DMS53 treated with DMSO at 0.1 percent for 48 hours (cell line): Measurements from ENCODE around the gene PDXP.
"Not testable (repeated sequence)": the region's sequence is repeated elsewhere in the genome, so short reads cannot be mapped to it uniquely, and the experiment has no call there.

ENCODE experiments used
- DNase-seq: peaks from one replicate; lab custom pipeline; 2025; ENCODE audit not compliant: unreplicated experiment; lab: John Stamatoyannopoulos, UW

The PDXP gene

GRCh38 chr22:37696260-37696656 is 37.7 kb downstream of the PDXP start:
- not testable (repeated sequence) for DNase-seq

GRCh38 chr22:37696657-37697537 is 38.4 kb downstream of the PDXP start, which contains the start of gene TRIOBP:
TRIOBP (plus strand) TSS chr22:37697048; CDS start chr22:37701366, 4,318 bp downstream.
- DNase-seq, result peak; percentile 48

DNA sequence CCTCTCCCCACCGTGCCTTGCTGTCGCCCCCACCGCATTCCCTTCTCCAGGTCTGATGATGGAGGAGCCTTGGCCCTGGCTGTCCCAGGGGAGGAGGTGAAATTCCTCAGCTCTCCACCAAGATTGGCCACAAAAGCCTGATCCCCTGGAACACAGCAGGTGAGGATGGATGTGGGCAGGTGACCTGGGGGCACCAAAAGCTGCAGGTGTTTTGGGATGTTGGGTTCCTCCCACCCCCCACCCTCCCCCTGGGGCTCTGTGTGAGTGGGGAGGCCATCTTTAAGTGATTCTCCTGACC is 39.0 kb downstream of the PDXP start:
- DNase-seq, result no peak

- DNase-seq, result no peak
Observed at GRCh38 chr22:37701141-37701786, 42.7 kb downstream of the PDXP start.

DNA sequence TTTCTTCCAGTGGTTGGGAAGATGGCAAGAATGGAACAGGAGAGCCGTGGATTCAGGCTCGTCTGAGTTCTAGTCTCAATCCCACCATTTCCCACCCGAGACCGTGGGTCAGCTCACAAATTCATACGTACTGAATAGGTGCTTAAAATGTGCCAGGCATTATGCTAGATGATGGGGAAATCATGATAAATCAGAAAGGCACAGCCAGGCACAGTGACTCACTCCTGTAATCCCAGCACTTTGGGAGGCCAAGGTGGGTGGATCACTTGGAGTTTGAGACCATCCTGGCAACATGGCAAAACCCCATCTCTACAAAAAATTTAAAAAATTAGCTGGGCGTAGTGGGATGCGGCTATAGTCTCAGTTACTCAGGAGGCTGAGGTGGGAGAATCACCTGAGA is 45.4 kb downstream of the PDXP start:
- DNase-seq, result no peak

DNA sequence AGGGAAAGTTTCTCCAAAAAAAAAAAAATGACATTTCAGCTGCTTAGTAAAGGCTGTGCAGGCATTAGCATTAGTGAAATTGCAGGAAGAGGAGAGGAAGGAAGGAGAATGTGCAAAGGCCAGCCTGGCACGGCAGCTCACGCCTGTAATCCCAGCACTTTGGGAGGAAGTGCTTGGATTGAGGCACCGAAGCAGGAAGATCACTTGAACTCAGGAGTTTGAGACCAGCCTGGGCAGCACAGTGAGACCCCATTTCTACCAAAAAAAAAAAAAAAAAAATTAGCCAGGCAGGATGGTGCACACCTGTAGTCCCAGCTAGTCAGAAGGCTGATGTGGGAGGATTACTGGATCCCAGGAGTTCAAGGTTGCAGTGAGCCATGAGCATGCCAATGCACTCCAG is 46.1 kb downstream of the PDXP start:
- no peak for DNase-seq

GRCh38 chr22:37705205-37705604 is 46.7 kb downstream of the PDXP start:
- no peak for DNase-seq

- no peak for DNase-seq
Observed at GRCh38 chr22:37708580-37709444, 50.3 kb downstream of the PDXP start.

DNA sequence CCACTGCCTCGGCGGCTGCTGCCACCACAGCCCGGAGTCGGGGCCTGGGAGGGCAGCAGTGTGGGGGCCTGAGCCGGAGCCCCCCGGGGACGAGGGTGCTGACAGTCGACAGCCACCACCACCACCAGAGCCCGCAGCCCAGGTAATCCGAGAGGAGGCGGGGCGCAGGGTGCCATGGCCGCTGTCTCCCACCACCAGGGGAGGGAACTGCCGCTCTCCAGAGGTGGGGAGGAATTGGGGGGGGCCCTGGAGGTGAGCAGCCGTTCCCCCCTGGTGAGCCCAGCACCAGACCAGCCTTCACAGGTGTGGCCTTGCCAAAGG is 50.9 kb downstream of the PDXP start:
- no peak for DNase-seq

GRCh38 chr22:37710675-37711074 is 52.2 kb downstream of the PDXP start:
- DNase-seq, result no peak

- no peak for DNase-seq
Observed at GRCh38 chr22:37711490-37711889, 53.0 kb downstream of the PDXP start.

DNA sequence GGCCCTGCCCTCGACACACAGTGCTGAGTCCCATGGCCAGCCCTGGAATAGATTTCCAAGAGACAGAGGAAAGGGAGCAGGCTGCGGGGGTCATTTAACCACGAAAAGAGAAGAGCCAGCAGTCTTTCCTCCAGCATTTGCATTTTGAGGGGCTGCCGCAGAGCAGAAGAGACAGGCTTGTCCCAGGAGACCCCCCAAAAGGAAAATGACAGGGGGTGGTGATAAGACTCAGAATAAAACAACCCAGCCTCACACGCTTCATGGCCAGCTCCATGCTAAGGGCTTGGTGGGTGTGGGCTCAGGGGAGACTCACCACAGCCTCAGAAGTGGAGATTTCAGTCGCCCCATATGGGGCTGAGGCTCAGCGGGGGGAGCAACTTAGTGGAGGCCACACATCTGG is 55.2 kb downstream of the PDXP start:
- DNase-seq, result no peak

GRCh38 chr22:37714634-37715033 is 56.1 kb downstream of the PDXP start:
- no peak for DNase-seq

DNA sequence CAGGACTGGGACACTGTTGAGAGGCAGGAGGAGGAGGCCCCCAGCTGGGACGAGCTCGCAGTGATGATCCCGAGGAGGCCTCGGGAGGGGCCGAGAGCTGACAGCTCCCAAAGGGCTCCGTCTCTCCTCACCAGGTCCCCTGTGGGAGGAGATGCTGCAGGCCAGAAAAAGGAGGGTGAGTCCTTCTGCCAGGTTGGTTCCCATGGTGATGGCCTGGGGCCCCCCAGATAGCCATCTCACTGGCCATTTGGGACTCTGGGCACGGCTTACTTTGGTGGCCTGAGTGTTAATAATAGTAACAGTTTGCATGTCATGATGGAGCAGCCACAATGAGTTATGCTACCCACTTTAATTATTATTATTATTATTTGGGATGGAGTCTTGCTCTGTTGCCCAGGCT is 57.2 kb downstream of the PDXP start:
- no peak for DNase-seq
